IMR-90 (cell line): ENCODE data around the gene MBTPS1. TPM values are rescaled to one million over a fixed set of nuclear protein-coding genes. Genes with fewer than 3 reads are reported as not detected.

Experiments used
- ATAC-seq: fragments of 200-7000 bp; cut with Tn5 transposase; 2 replicates; pipeline ENCODE4 v1.9.1; 2020; ENCODE audit warnings: low read depth, mild to moderate bottlenecking, moderate library complexity
- BruUV-seq: library from RNA; stranded (reverse); fragments of 400-500 nt; replicated peaks from 2 replicates; lab custom pipeline; 2021; lab: Mats Ljungman, UMichigan
- CTCF ChIA-PET: fragments of 300-600 bp; formaldehyde crosslinking; extraction: SDS; loops from one replicate; lab custom pipeline; 2021; ENCODE audit warnings: antibody characterized with exemption; lab: Yijun Ruan, JAX
- POLR2A ChIA-PET: fragments of 300-600 bp; sonication (Branson Sonifier 250); formaldehyde crosslinking; loops from one replicate; lab custom pipeline; 2022; ENCODE audit warnings: antibody characterized with exemption; ENCODE audit not compliant: unreplicated experiment; lab: Charles Lee
- DNase-seq: peaks from one replicate; pipeline ENCODE4 v3.0.0; 2013
- H2AFZ ChIP-seq: replicated peaks from 2 replicates; pipeline ENCODE3; 2013; ENCODE audit warnings: low read length, mild to moderate bottlenecking; ENCODE audit not compliant: poor library complexity
- H2AK5ac ChIP-seq: 2 replicates; pipeline ENCODE4 v1.6.1; 2013; ENCODE audit warnings: low read depth, low read length, inconsistent platforms
- H2AK9ac ChIP-seq: replicated peaks from 2 replicates; pipeline ENCODE3; 2013; ENCODE audit warnings: mild to moderate bottlenecking, low read depth, low read length, moderate library complexity; ENCODE audit not compliant: poor library complexity
- H2BK120ac ChIP-seq: 2 replicates; pipeline ENCODE4 v1.6.1; 2013; ENCODE audit warnings: low read depth, low read length, inconsistent platforms
- H2BK15ac ChIP-seq: 3 replicates; pipeline ENCODE4 v1.6.1; 2013; ENCODE audit warnings: low read depth, low read length, inconsistent platforms
- H2BK20ac ChIP-seq: 2 replicates; pipeline ENCODE4 v1.6.1; 2013; ENCODE audit warnings: low read depth, mild to moderate bottlenecking, inconsistent platforms, low read length, moderate library complexity
- H2BK5ac ChIP-seq: 2 replicates; pipeline ENCODE4 v1.6.1; 2013; ENCODE audit warnings: mild to moderate bottlenecking, low read depth, low read length, inconsistent platforms; ENCODE audit not compliant: poor library complexity, severe bottlenecking
- H3K14ac ChIP-seq: replicated peaks from 2 replicates; pipeline ENCODE4 v1.6.1; 2013; ENCODE audit warnings: low read depth, low read length, inconsistent platforms
- H3K18ac ChIP-seq: 2 replicates; pipeline ENCODE4 v1.6.1; 2013; ENCODE audit warnings: low read depth, low read length, control low read depth
- H3K23ac ChIP-seq: 2 replicates; pipeline ENCODE4 v1.6.1; 2013; ENCODE audit warnings: low read depth, low read length, inconsistent platforms
- H3K27ac ChIP-seq: 2 replicates; pipeline ENCODE4 v1.5.1; 2013; ENCODE audit warnings: mild to moderate bottlenecking, control low read depth, low read length; ENCODE audit not compliant: insufficient read depth
- H3K27me3 ChIP-seq: 2 replicates; pipeline ENCODE4 v1.6.1; 2013; ENCODE audit warnings: low read length; ENCODE audit not compliant: control insufficient read depth, insufficient read depth
- H3K36me3 ChIP-seq: 2 replicates; pipeline ENCODE4 v1.6.1; 2013; ENCODE audit warnings: low read length, mixed read lengths; ENCODE audit not compliant: control insufficient read depth, insufficient read depth
- H3K4ac ChIP-seq: 2 replicates; pipeline ENCODE4 v1.6.1; 2013; ENCODE audit warnings: low read depth, low read length, inconsistent platforms
- H3K4me1 ChIP-seq: 2 replicates; pipeline ENCODE4 v1.6.1; 2013; ENCODE audit warnings: low read length, mixed read lengths; ENCODE audit not compliant: control insufficient read depth, insufficient read depth
- H3K4me2 ChIP-seq: 2 replicates; pipeline ENCODE4 v1.6.1; 2013; ENCODE audit warnings: low read depth, mild to moderate bottlenecking, control low read depth, low read length, moderate library complexity
- H3K4me3 ChIP-seq: 2 replicates; pipeline ENCODE4 v1.5.1; 2013; ENCODE audit warnings: low read depth, mild to moderate bottlenecking, control low read depth, low read length, moderate library complexity; ENCODE audit not compliant: insufficient read depth
- H3K56ac ChIP-seq: 2 replicates; pipeline ENCODE4 v1.6.1; 2013; ENCODE audit warnings: low read length, inconsistent platforms; ENCODE audit not compliant: insufficient read depth; ENCODE audit errors: extremely low read depth
- H3K79me1 ChIP-seq, 2 experiments: 2 replicates each; pipeline ENCODE4 v1.6.1; 2013; ENCODE audit warnings: low read length in 2 of 2, inconsistent platforms in 1 of 2, low read depth in 1 of 2
- H3K9ac ChIP-seq: 2 replicates; pipeline ENCODE4 v1.6.1; 2013; ENCODE audit warnings: low read depth, low read length, control low read depth
- H3K9me1 ChIP-seq: 2 replicates; pipeline ENCODE4 v1.6.1; 2013; ENCODE audit warnings: low read length, inconsistent platforms; ENCODE audit not compliant: insufficient read depth
- H3K9me3 ChIP-seq: 2 replicates; pipeline ENCODE4 v1.6.1; 2013; ENCODE audit warnings: low read length; ENCODE audit not compliant: control insufficient read depth, insufficient read depth
- H4K20me1 ChIP-seq: 2 replicates; pipeline ENCODE4 v1.6.1; 2013; ENCODE audit warnings: low read length, inconsistent platforms; ENCODE audit not compliant: insufficient read depth
- H4K5ac ChIP-seq: 2 replicates; pipeline ENCODE4 v1.6.1; 2013; ENCODE audit warnings: mild to moderate bottlenecking, low read depth, low read length, control low read depth
- H4K8ac ChIP-seq, 2 experiments: 2 replicates each; pipeline ENCODE4 v1.6.1; 2013; ENCODE audit warnings: low read depth in 2 of 2, low read length in 2 of 2, control low read depth in 1 of 2, inconsistent platforms in 1 of 2
- H4K91ac ChIP-seq: 2 replicates; pipeline ENCODE4 v1.6.1; 2013; ENCODE audit warnings: low read depth, low read length, inconsistent platforms; ENCODE audit not compliant: insufficient read depth
- CEBPB ChIP-seq: IDR thresholded peaks from 2 replicates; pipeline ENCODE4 v1.6.1; 2012; ENCODE audit warnings: low read depth, low read length, improper control_type of control experiment
- MAFK ChIP-seq: IDR thresholded peaks from 2 replicates; pipeline ENCODE4 v1.6.1; 2012; ENCODE audit warnings: low read depth, low read length, improper control_type of control experiment
- NFE2L2 ChIP-seq: fragments of 150-350 bp; IDR thresholded peaks from 2 replicates; pipeline ENCODE4 v1.6.1; 2016; ENCODE audit warnings: low read depth, mild to moderate bottlenecking, low read length
- WGBS, 2 experiments: methylation state at CpG; one replicate each; pipeline versions ENCODE4 v1.1.5 to v1.1.7; 2013; ENCODE audit warnings: missing lambda C conversion rate in 2 of 2; ENCODE audit not compliant: insufficient read length in 1 of 2; ENCODE audit errors: extremely low coverage in 2 of 2; 5-methylcytosine and 5-hydroxymethylcytosine counted together
- dilution Hi-C: fragments of 300-500 bp; cut with HindIII; formaldehyde crosslinking; loops from one replicate; pipeline ENCODE4 v1.14.3; 2018; ENCODE audit warnings: low sequenced_read_pairs; ENCODE audit not compliant: unreplicated experiment
- in situ Hi-C: fragments of 300-500 bp; cut with MboI; formaldehyde crosslinking; loops from 3 replicates; pipeline ENCODE4 v1.14.3; 2019; ENCODE audit warnings: low sequenced_read_pairs, inconsistent platforms, mixed read lengths
- intact Hi-C: fragments of 100-400 bp; cut with micrococcal nuclease; formaldehyde crosslinking; loops from 2 replicates; pipeline ENCODE4 v1.10.0; 2022
- polyA plus RNA-seq, 3 experiments: library from polyadenylated mRNA; depleted of rRNA; stranded (reverse); fragments of >200 nt; gene quantifications; 2 replicates each; pipeline ENCODE4 v1.2.3, GENCODE V29; 2012; ENCODE audit warnings: low replicate concordance in 1 of 3
- total RNA-seq: library from RNA; depleted of rRNA; stranded (reverse); fragments of >200 nt; gene quantifications from 2 replicates; pipeline ENCODE4 v1.2.3, GENCODE V29; 2012

Gene MBTPS1
- total and polyA plus RNA-seq, 2 of the 4 experiments (the other 2 are of a cell fraction): 59.0 to 70.4 TPM

- no peak overlapping the region for H3K4me3 ChIP-seq
- no peak for DNase-seq
- no peak overlapping the region for H2BK5ac ChIP-seq
- H2AFZ ChIP-seq: no peak overlapping the region
- peaks cover 5% of the 10 kb centered on the region for H3K9me3 ChIP-seq
- no peak overlapping the region for H3K9ac ChIP-seq
- no peak overlapping the region for H3K56ac ChIP-seq
- no peak overlapping the region for H3K14ac ChIP-seq
- CTCF ChIA-PET: no interaction called here
- in situ Hi-C loops: no loop called here
- H2AK5ac ChIP-seq: no peak overlapping the region
- H2BK120ac ChIP-seq: no peak overlapping the region
- dilution Hi-C loops: no loop called here
- H3K36me3 ChIP-seq: no peaks in the 10 kb centered on the region
- no peak overlapping the region for H3K18ac ChIP-seq
- no peak overlapping the region for H4K5ac ChIP-seq
- H3K4me2 ChIP-seq: no peak overlapping the region
- TF ChIP-seq CEBPB (no peak), MAFK (no peak), NFE2L2 (no peak)
- no peaks in the 10 kb centered on the region for H4K20me1 ChIP-seq
- H4K91ac ChIP-seq: no peak overlapping the region
- no peaks in the 10 kb centered on the region for H3K79me1 ChIP-seq
- H3K27ac ChIP-seq: no peak overlapping the region
- no peak overlapping the region for H2BK20ac ChIP-seq
- H3K23ac ChIP-seq: no peak overlapping the region
- WGBS, 2 experiments: 84% methylated on average over 12 of the region's 12 CpGs; no CpG with 5 or more reads in 1 of the 2 experiments
- H3K9me1 ChIP-seq: no peaks in the 10 kb centered on the region
- no peak overlapping the region for H3K4ac ChIP-seq
- H3K27me3 ChIP-seq: peaks cover 34% of the 10 kb centered on the region
- intact Hi-C loops: no loop called here
- POLR2A ChIA-PET: no interaction called here
- no peak overlapping the region for H2BK15ac ChIP-seq
- ATAC-seq: no peak
- H2AK9ac ChIP-seq: no peak overlapping the region
- no TSS peak for BruUV-seq
- no peaks in the 10 kb centered on the region for H3K4me1 ChIP-seq
- no peak overlapping the region for H4K8ac ChIP-seq
Observed at GRCh38 chr16:84016477-84016876, 100.3 kb downstream of the MBTPS1 start.
